Lower lobe of right lung (tissue), 2 donors: ENCODE data around the gene TBCE. TPM values are rescaled to one million over a fixed set of nuclear protein-coding genes. Genes with fewer than 3 reads are reported as not detected.

ENCODE experiments used
- ATAC-seq, 2 donors: fragments of 200-7000 bp; cut with Tn5 transposase; one replicate each; pipeline ENCODE4 v1.9.1; 2020 to 2022; ENCODE audit warnings: mild to moderate bottlenecking in 2 of 2, moderate library complexity in 2 of 2
- DNase-seq: peaks from one replicate; pipeline ENCODE4 v3.0.0-alpha.2; 2020
- H3K27ac ChIP-seq: fragments of 200-600 bp; one replicate; pipeline ENCODE4 v1.8.0; 2022
- H3K27me3 ChIP-seq: fragments of 200-600 bp; one replicate; pipeline ENCODE4 v1.8.0; 2022; ENCODE audit warnings: low read depth
- H3K36me3 ChIP-seq: fragments of 200-600 bp; one replicate; pipeline ENCODE4 v1.8.0; 2022; ENCODE audit warnings: mild to moderate bottlenecking
- H3K4me1 ChIP-seq: fragments of 200-600 bp; one replicate; pipeline ENCODE4 v1.8.0; 2022
- H3K4me3 ChIP-seq: fragments of 200-600 bp; one replicate; pipeline ENCODE4 v1.8.0; 2022; ENCODE audit warnings: mild to moderate bottlenecking
- H3K9me3 ChIP-seq: fragments of 200-600 bp; one replicate; pipeline ENCODE4 v1.8.0; 2022
- CTCF ChIP-seq: fragments of 200-600 bp; IDR thresholded peaks from one replicate; pipeline ENCODE4 v1.8.0; 2022; ENCODE audit warnings: antibody characterized with exemption, mild to moderate bottlenecking
- intact Hi-C: fragments of 100-400 bp; cut with DNase I; formaldehyde crosslinking; loops from one replicate; pipeline ENCODE4 v1.11.0; 2022
- total RNA-seq: library from RNA; stranded (reverse); fragmentation: NEBNext Ultra II Directional; extraction: Animal tissue kit (Norgen Biotek cat#: 25700); gene quantifications from one replicate; pipeline ENCODE4 v1.2.1, GENCODE V29; 2021
- donor health status: DM: no; HTN: yes; CAD: no; lungs with severe emphysema.

TBCE gene
- total RNA-seq, 1 donor from 2014 or later, result 25.3 TPM

GRCh38 chr1:235415008-235415904 is 48.0 kb downstream of the TBCE start:
- Histone ChIP-seq H3K4me1 (no peaks in the 10 kb centered on the region), H3K36me3 (peaks cover 8% of the 10 kb centered on the region), H3K9me3 (no peaks in the 10 kb centered on the region), H3K27ac (no peak overlapping the region), H3K27me3 (no peaks in the 10 kb centered on the region), H3K4me3 (no peak overlapping the region)
- TF ChIP-seq CTCF, result peak; percentile 79
- intact Hi-C loops, result loop anchor here (5.0 kb wide), 1 partner anchor 163 kb away; no protein-coding TSS in a partner anchor
- ATAC-seq (peak; percentile 90 to 92), DNase-seq (peak; percentile 73)

- H3K27me3 ChIP-seq, result no peaks in the 10 kb centered on the region
- TF ChIP-seq CTCF, result no peak
- DNase-seq, result no peak
- no peak overlapping the region for H3K4me3 ChIP-seq
- ATAC-seq, result no peak
- no peak overlapping the region for H3K27ac ChIP-seq
- no peaks in the 10 kb centered on the region for H3K9me3 ChIP-seq
- intact Hi-C loops, result loop anchor here (5.0 kb wide), 1 partner anchor 164 kb away; no protein-coding TSS in a partner anchor
- H3K4me1 ChIP-seq, result no peaks in the 10 kb centered on the region
- H3K36me3 ChIP-seq, result peaks cover 8% of the 10 kb centered on the region
Measured at GRCh38 chr1:235416662-235417049, 49.4 kb downstream of the TBCE start.

GRCh38 chr1:235417086-235417697 is 50.0 kb downstream of the TBCE start:
- H3K27me3 ChIP-seq, result no peaks in the 10 kb centered on the region
- H3K27ac ChIP-seq, result no peak overlapping the region
- ATAC-seq (peak; percentile 83 to 85), DNase-seq (no peak)
- no peaks in the 10 kb centered on the region for H3K9me3 ChIP-seq
- H3K4me1 ChIP-seq, result no peaks in the 10 kb centered on the region
- intact Hi-C loops, result loop anchor here (5.0 kb wide), 1 partner anchor 165 kb away; no protein-coding TSS in a partner anchor
- peak; percentile 87 for TF ChIP-seq CTCF
- H3K36me3 ChIP-seq, result peaks cover 8% of the 10 kb centered on the region
- H3K4me3 ChIP-seq, result no peak overlapping the region

GRCh38 chr1:235421751-235422150 is 54.5 kb downstream of the TBCE start:
- TF ChIP-seq CTCF, result no peak
- DNase-seq (no peak), ATAC-seq (no peak)
- Histone ChIP-seq H3K27me3 (no peaks in the 10 kb centered on the region), H3K4me3 (no peak overlapping the region), H3K27ac (no peak overlapping the region), H3K4me1 (no peaks in the 10 kb centered on the region), H3K36me3 (no peaks in the 10 kb centered on the region), H3K9me3 (no peaks in the 10 kb centered on the region)
- intact Hi-C loops, result no loop called here

GRCh38 chr1:235423214-235423652 is 56.0 kb downstream of the TBCE start:
- ATAC-seq, result no peak
- H3K4me1 ChIP-seq, result no peaks in the 10 kb centered on the region
- no peaks in the 10 kb centered on the region for H3K27me3 ChIP-seq
- H3K27ac ChIP-seq, result no peak overlapping the region
- intact Hi-C loops, result no loop called here
- no peaks in the 10 kb centered on the region for H3K36me3 ChIP-seq
- H3K4me3 ChIP-seq, result no peak overlapping the region
- no peak for DNase-seq
- no peaks in the 10 kb centered on the region for H3K9me3 ChIP-seq
- TF ChIP-seq CTCF, result no peak
